Fibroblast of the aortic adventitia (primary cell): ENCODE measurements around the gene EYS. TPM values are rescaled to one million over a fixed set of nuclear protein-coding genes. Genes with fewer than 3 reads are reported as not detected.

Experiments used
- DNase-seq: peaks from one replicate; pipeline ENCODE4 v3.0.0-alpha.2; 2010; ENCODE audit warnings: low read depth
- H3K4me3 ChIP-seq: 2 replicates; pipeline ENCODE4 v1.5.1; 2011; ENCODE audit warnings: low read depth, mild to moderate bottlenecking, control low read depth, low read length, moderate library complexity
- total RNA-seq: library from RNA; depleted of rRNA; stranded (reverse); fragments of >200 nt; gene quantifications from 2 replicates; pipeline ENCODE4 v1.2.3, GENCODE V29; 2012; ENCODE audit warnings: low replicate concordance
- TF ChIP-seq, protein P1 (sequence below): IDR thresholded peaks from 2 replicates; pipeline ENCODE4 v1.5.1; 2011; ENCODE audit warnings: mild to moderate bottlenecking, low read length, control low read depth, inconsistent platforms; ENCODE audit not compliant: insufficient read depth

Gene EYS
- total RNA-seq, 1 donor = 0.09 TPM

DNA sequence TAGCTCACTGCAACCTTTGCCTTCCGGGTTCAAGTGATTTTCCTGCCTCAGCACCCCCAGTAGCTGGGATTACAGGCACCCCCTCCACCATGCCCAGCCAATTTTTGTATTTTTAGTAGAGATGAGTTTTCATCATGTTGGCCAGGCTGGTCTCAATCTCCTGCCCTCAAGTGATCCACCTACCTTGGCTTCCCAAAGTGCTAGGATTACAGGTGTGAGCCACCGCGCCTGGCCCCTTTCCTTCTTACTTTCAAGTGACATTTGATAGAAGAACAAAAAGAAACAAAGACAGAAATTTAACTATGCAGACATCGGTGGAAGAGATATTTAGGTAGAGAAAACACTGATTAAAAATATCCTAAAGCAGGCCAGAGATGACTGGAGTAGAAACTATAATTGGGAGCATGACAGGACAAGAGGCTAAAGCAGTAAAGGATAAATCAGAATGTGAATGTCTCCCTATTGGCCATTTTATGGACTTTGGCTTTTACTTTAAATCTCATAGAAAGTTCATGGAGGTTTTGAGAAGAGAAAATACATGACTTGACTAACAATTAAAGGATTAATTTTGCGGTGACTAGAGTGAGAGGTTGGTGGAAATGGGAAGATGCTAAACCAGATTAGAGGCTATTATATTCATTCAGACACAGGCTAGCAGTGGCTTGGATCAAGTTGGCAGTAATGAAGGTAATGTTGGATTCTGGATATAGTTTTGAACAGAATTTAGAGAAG is 2.2 kb upstream of the EYS start:
- TF ChIP-seq, protein P1, sequence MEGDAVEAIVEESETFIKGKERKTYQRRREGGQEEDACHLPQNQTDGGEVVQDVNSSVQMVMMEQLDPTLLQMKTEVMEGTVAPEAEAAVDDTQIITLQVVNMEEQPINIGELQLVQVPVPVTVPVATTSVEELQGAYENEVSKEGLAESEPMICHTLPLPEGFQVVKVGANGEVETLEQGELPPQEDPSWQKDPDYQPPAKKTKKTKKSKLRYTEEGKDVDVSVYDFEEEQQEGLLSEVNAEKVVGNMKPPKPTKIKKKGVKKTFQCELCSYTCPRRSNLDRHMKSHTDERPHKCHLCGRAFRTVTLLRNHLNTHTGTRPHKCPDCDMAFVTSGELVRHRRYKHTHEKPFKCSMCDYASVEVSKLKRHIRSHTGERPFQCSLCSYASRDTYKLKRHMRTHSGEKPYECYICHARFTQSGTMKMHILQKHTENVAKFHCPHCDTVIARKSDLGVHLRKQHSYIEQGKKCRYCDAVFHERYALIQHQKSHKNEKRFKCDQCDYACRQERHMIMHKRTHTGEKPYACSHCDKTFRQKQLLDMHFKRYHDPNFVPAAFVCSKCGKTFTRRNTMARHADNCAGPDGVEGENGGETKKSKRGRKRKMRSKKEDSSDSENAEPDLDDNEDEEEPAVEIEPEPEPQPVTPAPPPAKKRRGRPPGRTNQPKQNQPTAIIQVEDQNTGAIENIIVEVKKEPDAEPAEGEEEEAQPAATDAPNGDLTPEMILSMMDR = no peak
- no peak overlapping the region for H3K4me3 ChIP-seq
- no peak for DNase-seq

DNA sequence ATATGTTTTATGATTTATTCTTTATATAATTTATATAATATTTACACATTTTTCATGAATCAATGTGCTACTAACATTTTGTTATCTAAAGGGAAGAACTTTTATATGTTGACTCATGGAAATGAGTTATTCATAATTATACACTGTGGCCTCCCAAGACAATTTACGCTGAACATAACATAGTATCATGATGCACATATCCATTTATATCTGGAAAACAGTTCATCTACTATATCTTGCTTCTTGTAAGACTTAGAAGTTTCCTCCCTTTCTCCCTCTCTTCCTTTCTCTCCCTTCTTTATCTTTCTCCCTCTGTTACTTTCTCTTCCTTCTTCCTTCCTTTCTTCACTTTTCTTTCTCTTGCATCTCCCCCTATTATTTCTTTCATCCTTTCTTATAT is 1.1 kb upstream of the EYS start:
- no peak overlapping the region for H3K4me3 ChIP-seq
- no peak for DNase-seq
- TF ChIP-seq, protein P1 = no peak

DNA sequence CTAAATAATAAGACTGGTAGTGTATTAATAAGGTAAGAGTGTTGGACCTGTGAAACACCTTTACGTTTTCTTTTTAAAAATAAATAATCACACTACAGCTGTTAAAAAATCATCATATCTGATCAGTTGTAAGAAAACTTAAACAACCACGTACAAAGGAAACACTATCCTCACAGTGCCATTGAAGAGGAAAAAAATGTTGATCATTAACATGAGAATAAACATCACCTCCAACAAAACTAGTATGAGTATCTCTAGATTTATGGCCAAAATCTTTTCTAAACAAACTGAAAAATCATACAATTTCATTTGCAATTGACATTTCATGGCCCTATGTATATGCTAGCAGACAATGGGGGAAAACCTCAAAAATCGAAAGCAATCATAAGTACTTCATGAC is 590 bp downstream of the EYS start:
- TF ChIP-seq, protein P1 = no peak
- DNase-seq = no peak
- H3K4me3 ChIP-seq = no peak overlapping the region

DNA sequence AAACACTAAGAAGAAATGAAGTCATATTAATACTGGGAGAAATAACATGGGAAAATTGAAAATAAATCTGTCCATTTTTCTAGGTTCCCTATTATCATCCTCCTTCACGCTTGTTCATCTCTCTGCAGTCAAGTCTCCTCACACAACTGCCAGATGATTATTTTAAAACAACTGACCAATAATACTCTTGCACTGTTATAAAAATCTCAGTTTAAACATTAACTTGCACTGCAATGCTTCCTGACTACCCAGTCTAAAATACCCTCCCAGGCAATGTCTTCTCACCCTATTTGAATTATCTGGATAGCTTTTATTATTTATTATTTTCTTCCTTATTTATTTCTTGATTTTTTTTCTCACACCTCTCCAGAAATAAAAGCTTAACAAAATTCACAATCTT is 5.7 kb downstream of the EYS start:
- H3K4me3 ChIP-seq = no peak overlapping the region
- DNase-seq = no peak
- TF ChIP-seq, protein P1 = no peak

DNA sequence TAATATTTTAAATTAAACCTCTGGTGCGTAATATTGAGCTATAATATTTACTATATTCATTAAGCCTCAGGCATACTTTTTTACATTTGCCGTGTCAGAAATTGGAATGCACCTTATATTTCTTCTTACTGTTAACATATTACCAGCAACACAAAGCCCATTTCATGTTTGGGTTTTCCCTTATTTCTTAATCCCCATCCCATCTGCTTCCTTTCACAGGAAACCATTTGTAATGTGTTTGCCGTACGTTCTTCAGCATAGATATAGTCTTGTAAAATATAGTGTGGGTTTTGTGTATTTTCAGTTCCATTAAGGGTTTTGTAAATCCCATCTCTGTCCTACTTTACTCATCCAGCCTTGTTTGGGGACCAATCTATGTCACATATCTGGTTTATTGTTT is 6.5 kb downstream of the EYS start:
- TF ChIP-seq, protein P1 = no peak
- no peak for DNase-seq
- H3K4me3 ChIP-seq = no peak overlapping the region

DNA sequence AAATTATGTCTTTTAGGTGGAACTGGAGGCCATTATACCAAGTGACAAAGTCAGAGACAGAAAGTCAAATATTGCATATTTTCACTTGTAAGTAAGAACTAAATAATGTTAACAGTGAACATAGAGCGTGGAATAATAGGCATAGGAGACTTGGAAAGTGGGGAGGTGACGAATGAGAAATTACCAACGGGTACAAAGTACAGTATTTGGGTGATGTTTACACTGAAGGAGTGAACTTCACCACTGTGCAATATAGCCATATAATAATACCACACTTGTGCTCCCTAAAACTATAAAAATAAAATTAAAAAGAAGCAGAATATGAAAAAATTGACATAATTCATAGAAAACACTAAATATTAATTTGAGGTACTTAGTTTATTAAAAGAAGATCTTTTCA is 14.9 kb downstream of the EYS start:
- no peak for DNase-seq
- H3K4me3 ChIP-seq = no peak overlapping the region
- TF ChIP-seq, protein P1 = no peak

DNA sequence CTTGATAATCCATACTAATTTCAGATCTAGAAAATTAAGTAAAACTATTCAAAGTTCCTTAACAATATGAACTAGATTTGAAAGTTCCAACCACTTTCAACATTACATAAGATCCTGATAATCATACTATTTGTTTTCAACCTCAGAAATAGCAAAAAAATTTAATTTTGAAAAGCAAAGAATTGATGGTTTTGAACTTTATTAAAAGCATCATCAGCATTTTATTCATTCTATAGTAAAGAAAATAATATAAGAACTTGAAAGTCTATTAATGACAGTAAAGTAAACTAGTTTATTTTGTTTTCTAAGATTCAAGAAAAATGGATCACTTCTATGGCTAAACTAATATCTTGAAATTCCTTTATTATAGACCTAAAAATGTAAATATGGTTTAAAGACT is 26.8 kb downstream of the EYS start:
- DNase-seq = no peak
- H3K4me3 ChIP-seq = no peak overlapping the region
- TF ChIP-seq, protein P1 = no peak
